Epidermal melanocyte (primary cell): ENCODE data around the gene SESN2.

Experiments used
- DNase-seq: peaks from one replicate; pipeline ENCODE4 v3.0.0; 2011; ENCODE audit warnings: low spot score; ENCODE audit not compliant: insufficient read length

SESN2 gene

GRCh38 chr1:28249013-28249865 is 10.1 kb upstream of the SESN2 start:
- peak; percentile 34 for DNase-seq

GRCh38 chr1:28249866-28250295 is 9.4 kb upstream of the SESN2 start:
- DNase-seq, result no peak

GRCh38 chr1:28256197-28256827 is 3.0 kb upstream of the SESN2 start:
- DNase-seq, result no peak

GRCh38 chr1:28257736-28258135 is 1.6 kb upstream of the SESN2 start:
- no peak for DNase-seq

GRCh38 chr1:28258628-28259251 is 578 bp upstream of the SESN2 start:
- DNase-seq, result no peak

GRCh38 chr1:28259934-28260802 is 850 bp downstream of the SESN2 start:
- no peak for DNase-seq

GRCh38 chr1:28260803-28261174 is 1.5 kb downstream of the SESN2 start:
- no peak for DNase-seq

GRCh38 chr1:28264897-28265296 is 5.6 kb downstream of the SESN2 start:
- DNase-seq, result no peak

GRCh38 chr1:28265577-28265976 is 6.3 kb downstream of the SESN2 start:
- no peak for DNase-seq

GRCh38 chr1:28266920-28267322 is 7.6 kb downstream of the SESN2 start:
- DNase-seq, result no peak

GRCh38 chr1:28267633-28268032 is 8.3 kb downstream of the SESN2 start:
- DNase-seq, result no peak

GRCh38 chr1:28269529-28269928 is 10.2 kb downstream of the SESN2 start:
- DNase-seq, result no peak

GRCh38 chr1:28272215-28272852 is 13.0 kb downstream of the SESN2 start:
- no peak for DNase-seq

GRCh38 chr1:28273216-28273860 is 14.0 kb downstream of the SESN2 start:
- no peak for DNase-seq

GRCh38 chr1:28278763-28279162 is 19.4 kb downstream of the SESN2 start:
- DNase-seq, result no peak

- no peak for DNase-seq
Observed at GRCh38 chr1:28279721-28280120, 20.4 kb downstream of the SESN2 start.

- no peak for DNase-seq
Observed at GRCh38 chr1:28280501-28280900, 21.2 kb downstream of the SESN2 start.

GRCh38 chr1:28280977-28281381 is 21.7 kb downstream of the SESN2 start:
- DNase-seq, result no peak

- no peak for DNase-seq
Observed at GRCh38 chr1:28281608-28282425, 22.5 kb downstream of the SESN2 start.
